ENCODE data around the gene DNAI1.

The DNAI1 gene

GRCh38 chr9:34546834-34547827 is 88.5 kb downstream of the DNAI1 start:
- TF ChIP-seq GATA3 (IDR thresholded peaks at IDR 0.05; ENCODE audit: low read depth, low read length), result no peak
- no peak for TF ChIP-seq GATA2 (IDR thresholded peaks at IDR 0.05; ENCODE audit: low read depth, low read length)

- no peak for TF ChIP-seq GATA3 (IDR thresholded peaks at IDR 0.05; ENCODE audit: low read depth, low read length)
- TF ChIP-seq GATA2 (IDR thresholded peaks at IDR 0.05; ENCODE audit: low read depth, low read length), result no peak
Measured at GRCh38 chr9:34547960-34548611, 89.5 kb downstream of the DNAI1 start.

- TF ChIP-seq GATA3 (IDR thresholded peaks at IDR 0.05; ENCODE audit: low read depth, low read length), result no peak
- no peak for TF ChIP-seq GATA2 (IDR thresholded peaks at IDR 0.05; ENCODE audit: low read depth, low read length)
Measured at GRCh38 chr9:34549407-34549732, 90.8 kb downstream of the DNAI1 start.

GRCh38 chr9:34550016-34550680 is 91.5 kb downstream of the DNAI1 start:
- no peak for TF ChIP-seq GATA2 (IDR thresholded peaks at IDR 0.05; ENCODE audit: low read depth, low read length)
- TF ChIP-seq GATA3 (IDR thresholded peaks at IDR 0.05; ENCODE audit: low read depth, low read length), result no peak

GRCh38 chr9:34550681-34551270 is 92.2 kb downstream of the DNAI1 start:
- TF ChIP-seq GATA3 (IDR thresholded peaks at IDR 0.05; ENCODE audit: low read depth, low read length) (no peak), GATA2 (IDR thresholded peaks at IDR 0.05; ENCODE audit: low read depth, low read length) (no peak)

- TF ChIP-seq GATA2 (IDR thresholded peaks at IDR 0.05; ENCODE audit: low read depth, low read length) (no peak), GATA3 (IDR thresholded peaks at IDR 0.05; ENCODE audit: low read depth, low read length) (no peak)
Measured at GRCh38 chr9:34551751-34552605, 93.4 kb downstream of the DNAI1 start.

- TF ChIP-seq GATA3 (IDR thresholded peaks at IDR 0.05; ENCODE audit: low read depth, low read length) (no peak), GATA2 (IDR thresholded peaks at IDR 0.05; ENCODE audit: low read depth, low read length) (no peak)
Measured at GRCh38 chr9:34552606-34552981, 94.0 kb downstream of the DNAI1 start.

DNA sequence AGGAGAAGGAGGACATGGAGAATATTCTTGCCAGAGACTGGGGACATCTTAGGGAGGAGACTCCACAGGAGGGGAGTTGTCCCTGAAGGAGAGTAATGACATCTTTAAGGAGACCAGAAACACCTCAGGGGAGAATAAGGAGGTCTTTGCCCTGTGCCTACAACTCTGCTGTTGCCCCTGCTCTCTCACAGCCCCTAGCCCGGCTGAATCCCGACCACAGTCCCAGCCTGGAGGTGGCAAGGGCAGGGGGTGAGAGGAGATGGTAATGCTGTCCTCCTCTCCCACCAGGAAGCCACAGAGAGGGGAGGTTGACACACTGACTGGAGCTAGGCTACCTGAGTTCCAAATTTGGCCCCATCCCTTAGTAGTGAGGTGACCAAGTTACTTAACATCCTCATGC is 94.4 kb downstream of the DNAI1 start:
- no peak for TF ChIP-seq GATA2 (IDR thresholded peaks at IDR 0.05; ENCODE audit: low read depth, low read length)
- no peak for TF ChIP-seq GATA3 (IDR thresholded peaks at IDR 0.05; ENCODE audit: low read depth, low read length)

GRCh38 chr9:34553511-34554021 is 95.0 kb downstream of the DNAI1 start:
- TF ChIP-seq GATA3 (IDR thresholded peaks at IDR 0.05; ENCODE audit: low read depth, low read length) (no peak), GATA2 (IDR thresholded peaks at IDR 0.05; ENCODE audit: low read depth, low read length) (no peak)

DNA sequence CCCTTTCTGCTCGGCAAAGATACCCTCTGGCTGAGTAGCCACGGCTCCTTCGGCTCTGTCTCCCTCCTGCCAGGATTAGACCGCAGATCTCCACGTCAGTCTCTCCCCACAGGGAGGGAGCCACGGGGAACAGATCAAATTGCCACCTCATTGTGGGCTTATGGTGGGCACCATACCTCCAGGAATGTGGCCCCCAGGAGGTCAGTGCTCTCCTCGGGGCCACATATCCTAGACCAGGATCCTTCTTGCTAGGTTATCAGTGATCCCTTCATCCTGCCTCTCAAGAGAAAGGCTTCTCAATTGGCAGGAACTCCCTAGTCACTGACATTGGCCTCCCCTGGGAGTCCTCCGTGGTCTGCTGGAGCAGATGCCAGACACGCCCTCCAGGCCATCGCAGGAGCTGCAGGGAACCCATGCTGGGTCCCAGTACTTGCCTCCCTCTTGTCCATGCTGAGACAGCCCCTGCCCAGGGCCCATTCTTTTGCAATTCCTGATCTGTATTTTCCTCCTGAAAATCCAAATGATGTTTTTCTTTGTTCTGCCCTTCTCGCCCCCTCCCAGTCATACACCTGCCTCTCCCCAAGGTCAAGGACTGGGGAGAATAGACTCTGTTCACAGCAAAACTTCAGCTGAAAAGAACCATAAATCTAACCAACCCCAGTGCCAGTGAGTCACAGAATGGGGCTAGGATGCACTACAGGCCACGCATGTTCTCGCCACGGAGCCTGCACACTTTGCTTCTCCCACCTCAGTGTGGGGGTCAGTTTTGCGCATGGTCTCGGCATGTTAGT is 95.8 kb downstream of the DNAI1 start:
- TF ChIP-seq GATA3 (IDR thresholded peaks at IDR 0.05; ENCODE audit: low read depth, low read length) (no peak), GATA2 (IDR thresholded peaks at IDR 0.05; ENCODE audit: low read depth, low read length) (no peak)

GRCh38 chr9:34555002-34555348 is 96.4 kb downstream of the DNAI1 start:
- TF ChIP-seq GATA3 (IDR thresholded peaks at IDR 0.05; ENCODE audit: low read depth, low read length), result no peak
- no peak for TF ChIP-seq GATA2 (IDR thresholded peaks at IDR 0.05; ENCODE audit: low read depth, low read length)

- TF ChIP-seq GATA3 (IDR thresholded peaks at IDR 0.05; ENCODE audit: low read depth, low read length) (no peak), GATA2 (IDR thresholded peaks at IDR 0.05; ENCODE audit: low read depth, low read length) (no peak)
Measured at GRCh38 chr9:34555500-34555899, 96.9 kb downstream of the DNAI1 start.
